Measurements from ENCODE around the gene STT3A.
"Not testable (repeated sequence)": the region's sequence is repeated elsewhere in the genome, so short reads cannot be mapped to it uniquely, and the experiment has no call there.

The STT3A gene
- 133 to 211 (median 163) reads per million in 17 experiments for total RNA-seq

DNA sequence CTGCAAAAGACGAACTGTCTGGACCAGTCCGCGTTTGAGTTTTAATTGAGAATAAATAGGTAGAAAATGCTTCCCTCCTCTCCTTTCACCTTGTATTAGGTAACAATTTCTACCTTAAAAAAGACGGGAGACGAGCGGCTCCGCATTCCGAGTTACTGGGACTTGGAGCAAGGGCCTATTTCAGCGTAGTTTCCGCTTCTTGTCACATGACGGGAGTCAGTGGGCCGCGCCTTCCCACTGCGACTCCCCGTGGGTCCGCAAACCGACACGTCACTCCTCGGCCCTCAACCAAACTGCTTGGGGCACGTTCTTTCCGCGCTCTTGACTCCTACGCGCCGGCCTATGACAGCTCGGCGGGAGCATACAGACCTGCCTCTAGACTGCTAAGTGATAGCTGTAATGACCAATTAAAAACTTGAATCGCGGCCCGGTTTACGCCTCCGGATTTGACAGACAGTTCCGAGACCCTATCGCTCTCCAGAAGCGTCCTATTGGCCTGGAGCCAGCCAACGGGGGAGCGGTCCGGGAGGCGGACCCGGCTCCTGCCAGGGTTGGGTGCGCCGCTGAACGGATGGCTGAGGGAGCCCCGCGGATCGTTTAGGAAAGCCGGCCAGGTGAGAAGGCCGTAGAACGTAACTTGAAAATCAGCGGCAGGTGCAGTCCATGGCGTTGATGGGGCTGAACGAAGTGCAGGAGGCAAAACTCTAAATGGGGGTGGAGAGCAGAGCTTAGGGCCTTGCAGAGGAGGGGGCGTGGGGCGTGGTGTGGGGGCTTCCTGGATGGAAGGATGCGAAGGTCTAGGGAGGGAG, at the start of gene STT3A:
Gene STT3A (plus strand): TSS at position 548 of the 809 bp plus-strand sequence. CDS start 3,064 bp downstream, outside the sequence.
- peak; percentile 99 to 100 (median 100) for DNase-seq

DNA sequence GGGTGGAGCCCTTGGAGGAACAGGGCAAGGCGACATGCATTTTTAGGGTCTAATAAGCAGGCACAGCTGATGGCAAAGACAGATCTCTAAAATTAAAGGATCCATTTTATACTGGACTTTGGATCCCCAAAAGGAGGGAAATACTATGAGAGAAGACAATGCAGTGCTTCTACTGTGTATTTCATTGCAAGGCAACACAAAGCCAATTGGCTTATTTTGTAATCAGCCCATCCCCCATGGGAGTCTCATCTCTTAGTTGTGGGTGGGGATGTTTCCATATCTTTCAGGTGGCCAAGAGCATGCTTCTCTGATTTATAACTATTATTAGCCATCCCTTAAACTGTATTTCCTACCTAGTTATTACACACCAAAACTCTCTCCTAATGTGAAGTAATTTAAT, 41.9 kb upstream of the STT3A start:
- no peak for DNase-seq

- DNase-seq, result no peak
Observed at GRCh38 chr11:125551835-125552342, 40.8 kb upstream of the STT3A start.

DNA sequence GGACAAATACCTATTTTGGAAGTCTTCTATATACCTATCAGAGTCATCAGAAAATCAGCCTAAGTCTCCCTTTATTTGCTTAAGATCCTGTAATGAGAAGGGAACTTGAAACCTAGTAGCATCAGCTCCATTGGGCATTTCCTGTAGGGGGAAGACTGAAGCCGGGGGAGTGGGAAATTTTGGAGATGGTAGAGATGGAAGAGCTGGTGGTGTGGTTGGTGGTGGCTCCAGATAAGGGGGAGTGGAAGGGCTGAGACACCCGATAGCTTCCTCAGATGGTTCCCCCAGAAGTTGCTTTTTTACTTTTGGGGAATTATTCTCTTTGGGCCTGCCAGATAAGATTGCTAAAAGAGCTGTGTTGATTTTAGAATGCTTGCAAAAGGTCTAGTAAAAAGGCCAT, 39.7 kb upstream of the STT3A start:
- DNase-seq, result no peak

- no peak for DNase-seq
Observed at GRCh38 chr11:125553357-125553756, 39.3 kb upstream of the STT3A start.

DNA sequence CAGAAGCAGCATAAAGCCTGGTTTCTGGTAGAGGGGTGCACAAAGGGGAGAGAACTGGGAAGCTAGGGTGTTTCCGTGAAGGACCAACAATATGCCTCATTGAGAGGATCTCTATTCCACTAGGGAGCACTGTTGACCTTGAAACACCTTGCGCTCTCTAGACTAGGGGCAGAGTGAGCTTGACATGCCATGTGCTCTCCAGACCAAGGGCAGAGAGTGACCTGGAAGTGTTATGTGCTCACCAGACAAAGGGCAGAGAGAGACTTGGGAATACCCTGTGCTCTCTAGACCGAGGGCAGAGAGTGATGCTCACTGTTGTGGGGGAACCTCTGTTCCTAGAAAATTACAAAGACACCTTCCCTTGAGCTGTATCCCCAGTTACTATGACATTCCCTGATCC, 38.6 kb upstream of the STT3A start:
- DNase-seq, result no peak

DNA sequence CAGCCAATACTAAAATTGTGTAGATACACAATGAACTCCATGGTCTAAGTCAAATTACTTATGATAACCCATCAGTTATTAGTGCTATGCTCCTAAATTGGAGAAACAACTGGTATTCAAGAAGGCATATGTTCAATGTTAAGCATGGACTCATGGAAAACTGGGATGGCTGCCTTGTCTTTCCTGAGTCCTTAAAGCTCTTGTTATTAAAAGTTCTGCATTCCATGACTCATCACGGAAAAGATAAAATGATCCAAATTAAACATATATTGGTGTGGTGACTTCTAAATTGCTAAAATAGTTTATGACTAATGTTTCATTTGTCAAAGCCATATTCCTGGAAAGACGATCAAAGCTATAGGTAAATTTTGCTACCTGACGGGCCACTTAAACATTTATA, 32.8 kb upstream of the STT3A start:
- no peak for DNase-seq

GRCh38 chr11:125561924-125562323, 30.7 kb upstream of the STT3A start:
- no peak for DNase-seq

DNA sequence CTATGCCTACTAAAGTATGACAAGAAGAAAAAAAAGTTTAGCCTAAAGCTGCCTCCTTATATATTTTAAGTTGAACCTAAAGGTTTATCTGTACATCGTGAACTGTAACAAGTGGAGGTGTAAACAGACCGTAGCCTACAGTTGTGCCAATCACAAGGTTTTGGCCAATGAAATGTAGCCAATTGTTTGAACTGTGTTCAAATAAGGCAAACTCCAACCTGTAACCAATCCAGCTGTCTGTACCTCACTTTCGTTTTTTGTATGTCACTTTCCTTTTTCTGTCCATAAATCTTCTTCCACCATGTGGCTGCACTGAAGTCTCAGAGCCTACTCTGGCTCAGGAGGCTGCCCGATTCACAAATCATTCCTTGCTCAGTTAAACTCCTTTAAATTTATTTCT, 30.2 kb upstream of the STT3A start:
- DNase-seq, result no peak

- no peak for DNase-seq
Observed at GRCh38 chr11:125564357-125564756, 28.3 kb upstream of the STT3A start.

GRCh38 chr11:125566235-125566634, 26.4 kb upstream of the STT3A start:
- DNase-seq, result no peak

DNA sequence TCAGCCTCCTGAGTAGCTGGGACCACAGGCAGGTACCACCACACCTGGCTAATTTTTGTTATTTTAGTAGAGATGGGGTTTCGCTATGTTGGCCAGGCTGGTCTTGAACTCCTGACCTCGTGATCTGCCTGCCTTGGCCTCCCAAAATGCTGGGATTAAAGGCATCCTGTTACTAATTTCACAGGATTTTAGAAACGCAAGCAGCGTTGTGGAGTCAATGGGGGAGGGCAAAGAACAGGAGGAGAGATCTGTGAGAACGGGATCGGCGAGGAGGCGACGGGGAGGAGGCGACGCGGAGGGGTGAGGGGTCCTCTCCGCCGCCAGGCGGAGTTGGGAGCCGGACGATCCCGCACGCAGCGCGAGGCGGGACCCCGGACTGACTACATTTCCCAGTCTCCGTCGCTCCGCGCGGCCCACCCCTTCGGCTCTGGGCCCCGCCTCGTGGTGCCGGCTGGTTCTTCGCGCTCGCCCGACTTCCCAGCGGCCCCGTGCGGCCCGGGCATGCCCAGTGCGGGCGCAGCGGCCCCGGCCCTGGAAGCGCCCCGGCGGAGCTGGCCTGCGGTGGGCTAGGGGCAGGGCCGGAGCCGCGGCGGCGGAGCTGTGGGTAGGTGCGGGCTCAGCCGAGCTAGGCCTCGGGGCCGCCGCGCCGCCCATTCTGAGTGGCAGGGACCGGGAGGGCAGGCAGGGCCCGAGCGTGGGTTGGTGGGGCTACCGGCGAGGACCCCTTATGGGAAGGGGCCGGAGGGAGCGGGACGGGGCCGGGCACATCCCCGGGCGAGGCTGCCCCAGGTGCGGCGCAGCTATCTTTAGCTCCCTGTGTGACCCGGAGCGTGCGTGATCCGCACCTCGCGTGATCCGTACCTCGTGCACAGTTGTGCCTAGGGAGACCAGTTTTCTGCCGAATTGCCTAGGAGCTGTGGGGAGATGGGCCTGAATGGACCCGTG, 23.4 kb upstream of the STT3A start, which contains the start of gene EI24:
Gene EI24 (plus strand): TSS at position 508 of the 945 bp plus-strand sequence. CDS start 3,051 bp downstream, outside the sequence.
- peak; percentile 94 to 98 (median 96) for DNase-seq

GRCh38 chr11:125569915-125570621, 22.6 kb upstream of the STT3A start:
- no peak for DNase-seq

DNA sequence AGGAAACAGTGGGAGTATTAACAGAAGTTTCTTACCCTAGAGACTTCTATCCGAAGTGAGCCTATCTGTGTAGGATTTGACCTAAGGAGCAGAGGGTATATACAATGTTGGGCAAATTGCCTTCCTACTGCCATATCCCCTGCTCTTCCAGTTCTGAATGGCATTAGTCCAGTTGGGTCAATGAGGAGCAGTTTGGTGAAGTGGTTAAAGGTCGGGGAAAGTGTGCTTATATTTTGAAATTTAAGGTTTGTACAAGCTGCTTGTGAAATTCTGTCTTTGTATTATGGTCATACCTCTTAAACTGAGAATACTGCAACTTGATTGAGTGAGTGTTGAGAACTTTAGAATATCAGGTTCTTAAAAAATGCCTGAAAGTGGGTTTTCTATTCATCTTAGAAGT, 21.7 kb upstream of the STT3A start:
- DNase-seq, result no peak

DNA sequence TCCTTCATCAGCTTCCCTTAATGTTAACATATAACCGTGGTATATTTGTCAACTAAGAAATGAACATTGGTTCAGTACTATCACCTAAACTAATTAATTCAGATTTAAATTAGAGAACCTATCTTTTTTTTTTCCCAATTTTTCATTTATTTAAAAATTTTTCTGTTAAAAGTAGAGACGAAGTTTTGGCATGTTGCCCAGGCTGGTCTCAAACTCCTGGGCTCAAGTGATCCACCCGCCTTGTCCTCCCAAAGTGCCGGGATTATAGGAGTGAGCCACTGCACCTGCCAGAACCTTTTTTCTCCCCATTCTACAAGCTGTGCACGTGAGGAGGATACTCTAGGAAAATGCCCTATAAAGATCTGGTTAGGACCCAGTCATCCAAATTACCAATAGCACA, 19.7 kb upstream of the STT3A start:
- no peak for DNase-seq

GRCh38 chr11:125577181-125577580, 15.5 kb upstream of the STT3A start:
- not testable (repeated sequence) for DNase-seq

DNA sequence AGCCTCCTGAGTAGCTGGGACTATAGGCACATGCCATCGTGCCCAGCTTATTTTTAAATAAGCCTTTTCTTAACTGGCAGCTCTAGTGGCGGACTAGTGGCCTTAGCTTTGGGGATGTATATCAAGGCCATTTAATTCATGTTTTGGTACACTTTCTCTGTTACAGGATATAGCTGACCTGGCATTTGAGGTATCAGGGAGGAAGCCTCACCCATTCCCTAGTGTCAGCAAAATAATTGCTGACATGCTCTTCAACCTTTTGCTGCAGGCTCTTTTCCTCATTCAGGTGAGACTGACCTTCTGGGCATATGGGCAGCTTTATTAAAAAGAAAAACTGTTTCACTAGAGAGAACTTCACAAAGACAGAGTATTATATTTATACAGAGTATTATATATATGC, 13.9 kb upstream of the STT3A start:
- DNase-seq, result no peak

GRCh38 chr11:125579811-125580210, 12.8 kb upstream of the STT3A start:
- DNase-seq, result no peak

GRCh38 chr11:125583496-125583895, 9.2 kb upstream of the STT3A start:
- no peak for DNase-seq

GRCh38 chr11:125585487-125585886, 7.2 kb upstream of the STT3A start:
- DNase-seq, result no peak

GRCh38 chr11:125586623-125587022, 6.0 kb upstream of the STT3A start:
- DNase-seq, result no peak

DNA sequence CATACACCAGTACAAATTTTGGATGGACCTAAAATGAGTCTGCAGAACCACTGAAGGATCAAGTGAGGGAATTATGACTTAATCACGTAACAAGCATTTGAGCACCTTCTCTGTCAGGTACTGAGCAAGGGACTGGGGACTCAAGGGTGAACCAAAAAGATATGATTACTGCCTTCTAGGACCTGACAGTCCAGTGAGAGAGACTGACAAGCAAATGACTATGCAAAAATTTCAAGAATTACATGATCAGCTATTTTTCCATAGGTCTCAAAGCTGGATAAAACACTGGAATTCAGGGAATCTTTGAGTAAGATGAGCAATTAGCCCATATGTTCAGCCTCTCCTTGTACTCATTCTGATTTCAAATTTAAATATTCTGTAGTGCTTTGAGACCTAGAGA, 5.2 kb upstream of the STT3A start:
- DNase-seq, result no peak

GRCh38 chr11:125588505-125588904, 4.1 kb upstream of the STT3A start:
- DNase-seq, result no peak

All from suppressor macrophage (primary cell).